Left renal pelvis (tissue), 4 donors: ENCODE results near the gene CTNND1. TPM values are rescaled to one million over a fixed set of nuclear protein-coding genes. Genes with fewer than 3 reads are reported as not detected.
A peak's percentile ranks its signal among the peaks of the same experiment; 100 is the strongest.
"Not testable (repeated sequence)": the region's sequence is repeated elsewhere in the genome, so short reads cannot be mapped to it uniquely, and the experiment has no call there.

ENCODE experiments used
- DNase-seq, 4 donors: peaks; one replicate each; pipeline ENCODE4 v3.0.0-alpha.2; 2013; ENCODE audit warnings: low read depth in 4 of 4, low spot score in 3 of 4
- polyA plus RNA-seq, 4 donors: library from polyadenylated mRNA; unstranded; fragments of 120-200 nt; gene quantifications; one replicate each; pipeline ENCODE4 v1.2.1, GENCODE V29; 2013; ENCODE audit not compliant: insufficient read length in 4 of 4

CTNND1 gene
- polyA plus RNA-seq, 4 donors: 144 to 230 (median 216) TPM

GRCh38 chr11:57791321-57792059 lies 29.9 kb downstream of the CTNND1 start:
- no peak for DNase-seq

GRCh38 chr11:57792060-57792541 lies 30.5 kb downstream of the CTNND1 start:
- DNase-seq: no peak

GRCh38 chr11:57792870-57793269 lies 31.3 kb downstream of the CTNND1 start:
- DNase-seq: no peak

- DNase-seq: no peak
Measured at GRCh38 chr11:57793351-57794115, 31.9 kb downstream of the CTNND1 start.

GRCh38 chr11:57798905-57799559 lies 37.4 kb downstream of the CTNND1 start:
- no peak for DNase-seq

GRCh38 chr11:57800444-57801182 lies 39.0 kb downstream of the CTNND1 start:
- DNase-seq: peak in 1 of 4 donors; percentile 41

- DNase-seq: no peak
Measured at GRCh38 chr11:57801183-57801485, 39.5 kb downstream of the CTNND1 start.

- no peak for DNase-seq
Measured at GRCh38 chr11:57802411-57802810, 40.8 kb downstream of the CTNND1 start.

GRCh38 chr11:57804466-57804865 lies 42.9 kb downstream of the CTNND1 start:
- DNase-seq: no peak

- DNase-seq: no peak
Measured at GRCh38 chr11:57805780-57806179, 44.2 kb downstream of the CTNND1 start.

- DNase-seq: no peak
Measured at GRCh38 chr11:57812634-57813033, 51.0 kb downstream of the CTNND1 start.

GRCh38 chr11:57815476-57815875 lies 53.9 kb downstream of the CTNND1 start:
- DNase-seq: no peak

GRCh38 chr11:57815877-57816276 lies 54.3 kb downstream of the CTNND1 start:
- DNase-seq: no peak

GRCh38 chr11:57818812-57819211 lies 57.2 kb downstream of the CTNND1 start:
- DNase-seq: no peak

GRCh38 chr11:57819252-57819979 lies 57.8 kb downstream of the CTNND1 start:
- DNase-seq: no peak

GRCh38 chr11:57823859-57824258 lies 62.3 kb downstream of the CTNND1 start:
- DNase-seq: no peak

- DNase-seq: no peak
Measured at GRCh38 chr11:57834852-57835251, 73.2 kb downstream of the CTNND1 start.

GRCh38 chr11:57838609-57839008 lies 77.0 kb downstream of the CTNND1 start:
- DNase-seq: not testable (repeated sequence)

- DNase-seq: no peak
Measured at GRCh38 chr11:57842873-57843272, 81.3 kb downstream of the CTNND1 start.

- no peak for DNase-seq
Measured at GRCh38 chr11:57867966-57868365, 106.4 kb downstream of the CTNND1 start.
